Adrenal gland (tissue), 12 donors: Measurements from ENCODE around the gene LONRF2. TPM values are rescaled to one million over a fixed set of nuclear protein-coding genes. Genes with fewer than 3 reads are reported as not detected.

Source experiments
- DNase-seq, 7 donors: peaks; one replicate each; pipeline ENCODE4 v3.0.0-alpha.2; 2019 to 2020
- H3K27ac ChIP-seq, 5 donors: fragments of 200-600 bp; sonication (generic) in 4 of 5; 1 replicate in 3 of 5; 2 replicates in 2 of 5; pipeline versions ENCODE4 v1.5.1 to v1.8.0; 2016 to 2020; ENCODE audit warnings: mild to moderate bottlenecking in 1 of 5
- H3K27me3 ChIP-seq: fragments of 200-600 bp; 2 replicates; pipeline ENCODE4 v1.8.0; 2021
- H3K36me3 ChIP-seq, 2 donors: fragments of 200-600 bp; replicated peaks in 1 of 2; 1 replicate in 1 of 2; 2 replicates in 1 of 2; pipeline versions ENCODE4 v1.5.1 to v1.8.0; 2018 to 2022
- H3K4me1 ChIP-seq, 2 donors: fragments of 200-600 bp; replicated peaks in 1 of 2; 1 replicate in 1 of 2; 2 replicates in 1 of 2; pipeline versions ENCODE4 v1.5.1 to v1.8.0; 2018 to 2021
- H3K4me3 ChIP-seq, 4 donors: fragments of 200-600 bp; sonication (generic) in 3 of 4; one replicate each; pipeline ENCODE4 v1.5.1; 2016 to 2018
- H3K9me3 ChIP-seq, 3 donors: fragments of 200-600 bp; sonication (generic) in 1 of 3; replicated peaks in 1 of 3; 1 replicate in 2 of 3; 2 replicates in 1 of 3; pipeline versions ENCODE4 v1.5.1 to v1.8.0; 2016 to 2021
- CTCF ChIP-seq, 6 experiments: fragments of 450-650 bp in 4 of 6; fragments of 200-600 bp in 2 of 6; sonication (generic) in 1 of 6; IDR thresholded peaks; 1 replicate in 5 of 6; 2 replicates in 1 of 6; pipeline versions ENCODE4 v1.5.1 to v1.8.0; 2016 to 2021; ENCODE audit warnings: antibody characterized with exemption in 6 of 6, mild to moderate bottlenecking in 2 of 6, moderate library complexity in 1 of 6
- POLR2A ChIP-seq, 2 donors: fragments of 450-650 bp; IDR thresholded peaks; one replicate each; pipeline ENCODE4 v1.6.1; 2017; ENCODE audit warnings: antibody characterized with exemption in 2 of 2, mild to moderate bottlenecking in 2 of 2, moderate library complexity in 1 of 2
- WGBS, 4 donors: extraction: QIAGEN DNeasy Blood & Tissue Kit in 2 of 4; methylation state at CpG; one replicate each; pipeline versions ENCODE4 v1.1.5 to v1.1.7; 2013 to 2017; 5-methylcytosine and 5-hydroxymethylcytosine counted together
- intact Hi-C, 2 donors: fragments of 100-400 bp; cut with DNase I; formaldehyde crosslinking; loops; one replicate each; pipeline versions ENCODE4 v1.14.1 to v1.15.0; 2022 to 2023
- polyA plus RNA-seq, 3 donors: library from polyadenylated mRNA; stranded (reverse); fragments of 200-250 nt in 2 of 3; fragments of 350-450 nt in 1 of 3; fragmentation: Illumina TruSeq in 1 of 3; extraction: RNeasy Lipid Tissue Mini Kit (QIAGEN cat#74804) in 1 of 3; gene quantifications; one replicate each; pipeline ENCODE4 v1.2.3, GENCODE V29; 2013 to 2014
- total RNA-seq, 9 donors: library from RNA; depleted of rRNA in 4 of 9; stranded (reverse); fragments of >200 nt in 4 of 9; fragments of 120-200 nt in 1 of 9; fragmentation: NEBNext Ultra II Directional in 1 of 9; extraction: Animal tissue kit (Norgen Biotek cat#: 25700) in 1 of 9; gene quantifications; one replicate each; pipeline versions ENCODE4 v1.1.0 to v1.2.4, GENCODE V29; 2013 to 2023
- donor health status: healthy with polysubstance abuse.
- donor health status: Bipolar disorder and iron deficiency.
- donor health status: DM: yes; HTN: yes; CAD: no.
- donor health status: DM: no; HTN: no; CAD: no.
- donor health status: DM: no; HTN: no; CAD: no.
- donor health status: DM: yes; HTN: yes; CAD: no.

The LONRF2 gene
- total and polyA plus RNA-seq, 12 donors, result 8.1 to 110 (median 43.0) TPM

- DNase-seq, result no peak
- H3K27me3 ChIP-seq, result no peaks in the 10 kb centered on the region
- TF ChIP-seq POLR2A (IDR thresholded peaks at IDR 0.05) (no peak), CTCF (IDR thresholded peaks at IDR 0.05) (no peak)
- 92 to 100% (median 96%) methylated on average over 3 of the region's 3 CpGs for WGBS, 4 donors
- H3K36me3 ChIP-seq, result peaks cover 0 to 41% of the 10 kb centered on the region in 2 donors
- H3K4me3 ChIP-seq, result no peak overlapping the region
- H3K9me3 ChIP-seq, result no peaks in the 10 kb centered on the region
- no peak overlapping the region for H3K27ac ChIP-seq
- intact Hi-C loops, result no loop called here
- H3K4me1 ChIP-seq, result peaks cover 15 to 35% of the 10 kb centered on the region in 2 donors
Measured at GRCh38 chr2:100297511-100297910, 24.8 kb downstream of the LONRF2 start.

GRCh38 chr2:100294162-100294497 lies 28.2 kb downstream of the LONRF2 start:
- Histone ChIP-seq H3K27me3 (no peaks in the 10 kb centered on the region), H3K27ac (peak overlapping the region in 4 of 5 donors; percentile 63 to 96 (median 82)), H3K4me1 (peaks cover 17 to 48% of the 10 kb centered on the region in 2 donors), H3K4me3 (no peak overlapping the region), H3K36me3 (peaks cover 0 to 40% of the 10 kb centered on the region in 2 donors), H3K9me3 (no peaks in the 10 kb centered on the region)
- no peak for TF ChIP-seq CTCF (IDR thresholded peaks at IDR 0.05)
- TF ChIP-seq POLR2A (IDR thresholded peaks at IDR 0.05), result no peak
- peak in 5 of 7 donors; percentile 29 to 65 (median 56) for DNase-seq
- intact Hi-C loops, result no loop called here
- 47 to 65% (median 57%) methylated on average over 9 of the region's 9 CpGs for WGBS, 4 donors

- peak overlapping the region; percentile 63 to 96 (median 86) for H3K27ac ChIP-seq
- intact Hi-C loops, result no loop called here
Measured at GRCh38 chr2:100293341-100294161, 28.8 kb downstream of the LONRF2 start.

More at GRCh38 chr2:100293341-100294161, 28.8 kb downstream of the LONRF2 start:
- no peaks in the 10 kb centered on the region for H3K27me3 ChIP-seq
- no peak for DNase-seq
- peaks cover 17 to 48% of the 10 kb centered on the region in 2 donors for H3K4me1 ChIP-seq
- WGBS, 4 donors, result 61 to 71% (median 69%) methylated on average over 9 of the region's 9 CpGs
- no peaks in the 10 kb centered on the region for H3K9me3 ChIP-seq
- peaks cover 0 to 40% of the 10 kb centered on the region in 2 donors for H3K36me3 ChIP-seq
- TF ChIP-seq POLR2A (IDR thresholded peaks at IDR 0.05), result no peak
- no peak for TF ChIP-seq CTCF (IDR thresholded peaks at IDR 0.05)
- H3K4me3 ChIP-seq, result no peak overlapping the region
